Psoas muscle (tissue), 8 donors: ENCODE data around the gene CBX5. TPM values are rescaled to one million over a fixed set of nuclear protein-coding genes. Genes with fewer than 3 reads are reported as not detected.

Experiments used
- ATAC-seq, 4 donors: fragments of 200-7000 bp; cut with Tn5 transposase; one replicate each; pipeline ENCODE4 v1.9.1; 2020; ENCODE audit warnings: moderate library complexity in 3 of 4, mild to moderate bottlenecking in 2 of 4
- DNase-seq, 2 donors: peaks; one replicate each; pipeline ENCODE4 v3.0.0-alpha.2; 2020
- H3K27ac ChIP-seq: fragments of 200-600 bp; one replicate; pipeline ENCODE4 v1.8.0; 2022
- H3K27me3 ChIP-seq, 3 donors: fragments of 200-600 bp in 1 of 3; one replicate each; pipeline versions ENCODE4 v1.6.1 to v1.8.0; 2013 to 2022; ENCODE audit warnings: low read length in 2 of 3, mild to moderate bottlenecking in 2 of 3, moderate library complexity in 1 of 3; ENCODE audit not compliant: insufficient read depth in 3 of 3
- H3K36me3 ChIP-seq, 2 donors: fragments of 200-600 bp in 1 of 2; one replicate each; pipeline versions ENCODE4 v1.6.1 to v1.8.0; 2013 to 2022; ENCODE audit warnings: low read depth in 1 of 2, mild to moderate bottlenecking in 1 of 2, moderate library complexity in 1 of 2; ENCODE audit not compliant: insufficient read depth in 1 of 2
- H3K4me1 ChIP-seq: fragments of 200-600 bp; one replicate; pipeline ENCODE4 v1.8.0; 2022
- H3K4me3 ChIP-seq: fragments of 200-600 bp; one replicate; pipeline ENCODE4 v1.8.0; 2022; ENCODE audit warnings: mild to moderate bottlenecking
- H3K9me3 ChIP-seq: fragments of 200-600 bp; one replicate; pipeline ENCODE4 v1.8.0; 2022
- CTCF ChIP-seq: fragments of 200-600 bp; IDR thresholded peaks from one replicate; pipeline ENCODE4 v1.8.0; 2022; ENCODE audit warnings: antibody characterized with exemption
- WGBS, 3 donors: extraction: QIAGEN DNeasy Blood & Tissue Kit; methylation state at CpG; one replicate each; pipeline versions ENCODE4 v1.1.6 to v1.1.7; 2013; 5-methylcytosine and 5-hydroxymethylcytosine counted together
- intact Hi-C, 2 donors: fragments of 100-400 bp; cut with DNase I; formaldehyde crosslinking; loops; one replicate each; pipeline versions ENCODE4 v1.11.0 to v1.14.2; 2022
- polyA plus RNA-seq, 3 donors: library from polyadenylated mRNA; stranded (reverse); fragments of 200-250 nt; gene quantifications; one replicate each; pipeline ENCODE4 v1.2.3, GENCODE V29; 2013
- total RNA-seq, 4 donors: library from RNA; stranded (reverse); fragmentation: NEBNext Ultra II Directional in 2 of 4; extraction: Animal tissue kit (Norgen Biotek cat#: 25700) in 2 of 4; gene quantifications; one replicate each; pipeline versions ENCODE4 v1.2.1 to v1.2.4, GENCODE V29; 2021 to 2023
- donor health status: healthy with polysubstance abuse.
- donor health status: DM: no; HTN: no; CAD: no; lungs with moderate emphysema.
- donor health status: Bipolar disorder and iron deficiency.
- donor health status: healthy.
- donor health status: DM: yes; HTN: yes; CAD: no.
- donor health status: DM: no; HTN: no; CAD: no.
- donor health status: DM: no; HTN: no; CAD: no.
- donor health status: DM: yes; HTN: yes; CAD: no.

CBX5 gene
- total and polyA plus RNA-seq, 7 donors: 5.2 to 19.3 (median 12.1) TPM

DNA sequence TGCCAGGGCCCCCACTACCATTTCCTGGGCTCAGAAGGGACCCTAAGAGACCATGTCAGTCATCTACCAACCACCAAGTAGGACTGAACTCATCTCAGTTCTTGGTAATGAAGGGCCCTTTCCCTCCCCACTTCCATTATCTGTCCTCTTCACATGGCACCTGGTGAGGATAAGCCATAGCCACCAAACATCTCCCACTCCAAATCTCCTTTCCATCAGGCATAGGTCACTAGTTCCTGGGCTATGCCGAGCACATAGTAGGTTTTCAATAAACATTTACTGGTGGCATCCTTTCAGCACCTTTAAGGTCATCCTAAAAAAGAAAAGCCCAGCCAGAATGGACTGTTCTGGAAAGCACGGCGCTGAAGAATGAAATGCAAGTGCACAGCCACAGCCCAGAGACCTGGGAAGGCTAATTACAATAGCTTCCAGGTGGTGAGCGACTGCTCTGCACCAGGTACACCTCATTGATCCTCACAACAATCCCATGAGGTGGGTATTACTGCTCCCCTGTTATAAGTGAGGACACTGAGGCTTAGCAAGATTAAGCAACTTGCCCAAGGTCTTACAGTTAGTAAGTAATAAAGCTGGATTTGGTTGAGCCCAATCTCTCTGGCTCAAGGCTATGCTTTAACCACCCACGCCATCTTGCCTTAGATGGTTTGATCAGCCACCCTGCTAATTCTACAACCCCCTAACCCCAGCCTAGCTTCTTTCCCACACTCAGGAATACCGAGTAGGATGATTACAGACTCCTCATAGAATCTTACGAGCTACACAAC, 95.7 kb downstream of the CBX5 start:
- Histone ChIP-seq H3K9me3 (no peaks in the 10 kb centered on the region), H3K4me3 (no peak overlapping the region), H3K4me1 (peaks cover 7% of the 10 kb centered on the region), H3K27me3 (no peaks in the 10 kb centered on the region), H3K27ac (no peak overlapping the region), H3K36me3 (peaks cover 0 to 59% of the 10 kb centered on the region in 2 donors)
- DNase-seq (no peak), ATAC-seq (no peak)
- no peak for TF ChIP-seq CTCF
- intact Hi-C loops: loop anchor here in 1 of 2 donors (5.0 kb wide), 1 partner anchor 47 kb away; no protein-coding TSS in a partner anchor
- 89 to 91% (median 89%) methylated on average over 7 of the region's 7 CpGs for WGBS, 3 donors

GRCh38 chr12:54182981-54183380, 96.9 kb downstream of the CBX5 start:
- 82 to 86% (median 85%) methylated on average over 5 of the region's 5 CpGs for WGBS, 3 donors
- no peak for TF ChIP-seq CTCF
- DNase-seq (no peak), ATAC-seq (no peak)
- Histone ChIP-seq H3K27ac (no peak overlapping the region), H3K36me3 (peaks cover 0 to 59% of the 10 kb centered on the region in 2 donors), H3K27me3 (peaks cover 0 to 1% (median 0%) of the 10 kb centered on the region in 3 donors), H3K4me1 (peaks cover 5% of the 10 kb centered on the region), H3K9me3 (no peaks in the 10 kb centered on the region), H3K4me3 (no peak overlapping the region)
- intact Hi-C loops: loop anchor here in 1 of 2 donors (5.0 kb wide), 1 partner anchor 46 kb away; no protein-coding TSS in a partner anchor

DNA sequence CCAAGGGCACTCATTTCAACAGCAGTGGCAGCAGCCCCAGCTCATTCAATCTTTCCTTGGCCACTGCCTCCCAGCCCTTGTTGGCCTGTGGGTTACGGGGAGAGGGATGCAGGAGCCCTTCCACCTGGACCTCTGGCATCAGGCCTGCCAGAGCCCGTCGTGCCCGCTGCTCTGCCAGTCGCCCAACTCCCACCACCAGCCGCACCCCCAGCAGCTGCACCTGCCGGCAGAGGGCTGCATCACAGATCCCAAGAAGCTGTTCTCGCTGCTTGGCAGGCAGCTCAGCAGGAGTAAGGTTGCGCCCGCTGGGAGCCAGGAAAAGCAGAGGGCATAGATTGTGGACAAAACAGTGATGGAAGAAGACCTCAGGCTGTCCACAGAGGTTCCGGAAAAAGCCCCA, 97.8 kb downstream of the CBX5 start:
- H3K9me3 ChIP-seq: no peaks in the 10 kb centered on the region
- no peak for DNase-seq
- H3K36me3 ChIP-seq: peaks cover 0 to 56% of the 10 kb centered on the region in 2 donors
- no peak for TF ChIP-seq CTCF
- 72 to 84% (median 75%) methylated on average over 11 of the region's 11 CpGs for WGBS, 3 donors
- intact Hi-C loops: loop anchor here in 1 of 2 donors (5.0 kb wide), 1 partner anchor 45 kb away; no protein-coding TSS in a partner anchor
- no peak overlapping the region for H3K27ac ChIP-seq
- no peak overlapping the region for H3K4me3 ChIP-seq
- no peaks in the 10 kb centered on the region for H3K4me1 ChIP-seq
- peaks cover 0 to 1% (median 0%) of the 10 kb centered on the region in 3 donors for H3K27me3 ChIP-seq
- ATAC-seq: peak in 1 of 4 donors; percentile 4

Other genes with a start within 250 kb of the CBX5 start
- gene HOXC5, start 247.1 kb downstream of the CBX5 start, total RNA-seq: 1 to 10 TPM in 2 of 4 donors, under 1 TPM in 2; 0.25 to 3.3 (median 1.1) TPM
- under 1 TPM; 0.03 to 0.58 (median 0.04) TPM for gene HOXC5, start 247.1 kb downstream of the CBX5 start, polyA plus RNA-seq
- 1 to 10 TPM; 1.6 to 4.7 (median 2.6) TPM for gene HOXC4, start 226.3 kb downstream of the CBX5 start, total RNA-seq
- gene HOXC4, start 226.3 kb downstream of the CBX5 start, polyA plus RNA-seq: 1 to 10 TPM in 2 of 3 donors, under 1 TPM in 1; 0.72 to 1.4 (median 1.1) TPM
- gene SMUG1, start 91.1 kb downstream of the CBX5 start, total RNA-seq: 10 to 100 TPM; 16.4 to 25.7 (median 19.7) TPM
- 10 to 100 TPM; 28.2 to 49.2 (median 36.5) TPM for gene SMUG1, start 91.1 kb downstream of the CBX5 start, polyA plus RNA-seq
- 100 to 1,000 TPM; 282 to 601 (median 458) TPM for gene HNRNPA1, start 604 bp upstream of the CBX5 start, total RNA-seq
- gene HNRNPA1, start 604 bp upstream of the CBX5 start, polyA plus RNA-seq: 100 to 1,000 TPM; 310 to 826 (median 453) TPM
- 1 to 10 TPM in 1 of 4 donors, under 1 TPM in 3; 0.30 to 1.6 (median 0.50) TPM for gene NFE2, start 20.9 kb upstream of the CBX5 start, total RNA-seq
- gene NFE2, start 20.9 kb upstream of the CBX5 start, polyA plus RNA-seq: under 1 TPM; 0.10 to 0.26 (median 0.18) TPM
- 100 to 1,000 TPM in 1 of 4 donors, 10 to 100 TPM in 3; 84.4 to 102 (median 93.0) TPM for gene COPZ1, start 45.0 kb upstream of the CBX5 start, total RNA-seq
- gene COPZ1, start 45.0 kb upstream of the CBX5 start, polyA plus RNA-seq: 100 to 1,000 TPM in 1 of 3 donors, 10 to 100 TPM in 2; 77.8 to 131 (median 86.6) TPM
- gene GPR84, start 84.4 kb upstream of the CBX5 start, total RNA-seq: under 1 TPM in 1 of 4 donors, not detected in 3; 0.40 TPM
- gene GPR84, start 84.4 kb upstream of the CBX5 start, polyA plus RNA-seq: under 1 TPM in 1 of 3 donors, not detected in 2; 0.16 TPM
- 10 to 100 TPM; 25.5 to 85.8 (median 68.9) TPM for gene ZNF385A, start 104.6 kb upstream of the CBX5 start, total RNA-seq
- 10 to 100 TPM in 2 of 3 donors, 1 to 10 TPM in 1; 4.9 to 28.0 (median 24.5) TPM for gene ZNF385A, start 104.6 kb upstream of the CBX5 start, polyA plus RNA-seq
- gene ITGA5, start 139.1 kb upstream of the CBX5 start, total RNA-seq: 10 to 100 TPM; 24.0 to 80.3 (median 41.9) TPM
- gene ITGA5, start 139.1 kb upstream of the CBX5 start, polyA plus RNA-seq: 100 to 1,000 TPM in 1 of 3 donors, 10 to 100 TPM in 2; 13.7 to 244 (median 39.7) TPM
- gene GTSF1, start 193.5 kb upstream of the CBX5 start, total RNA-seq: under 1 TPM in 1 of 4 donors, not detected in 3; 0.94 TPM
- not detected for gene GTSF1, start 193.5 kb upstream of the CBX5 start, polyA plus RNA-seq
- gene NCKAP1L, start 217.6 kb upstream of the CBX5 start, total RNA-seq: 1 to 10 TPM; 3.2 to 4.7 (median 4.1) TPM
- under 1 TPM; 0.44 to 0.81 (median 0.75) TPM for gene NCKAP1L, start 217.6 kb upstream of the CBX5 start, polyA plus RNA-seq